ENCODE measurements around the gene ZNF655.
"Not testable (repeated sequence)": the region's sequence is repeated elsewhere in the genome, so short reads cannot be mapped to it uniquely, and the experiment has no call there.

The ZNF655 gene

GRCh38 chr7:99560834-99561736 lies 2.6 kb downstream of the ZNF655 start:
- no peak for DNase-seq (ENCODE audit: low read depth in 2 of 2)

GRCh38 chr7:99561737-99562051 lies 3.3 kb downstream of the ZNF655 start:
- DNase-seq (ENCODE audit: low read depth in 2 of 2), result no peak

GRCh38 chr7:99562114-99562784 lies 3.8 kb downstream of the ZNF655 start:
- DNase-seq (ENCODE audit: low read depth in 2 of 2), result no peak

- peak in 1 of 2 donors; percentile 20 for DNase-seq (ENCODE audit: low read depth in 2 of 2)
Measured at GRCh38 chr7:99562832-99563231, 4.4 kb downstream of the ZNF655 start.

- no peak for DNase-seq (ENCODE audit: low read depth in 2 of 2)
Measured at GRCh38 chr7:99563650-99564049, 5.2 kb downstream of the ZNF655 start.

- DNase-seq (ENCODE audit: low read depth in 2 of 2), result not testable (repeated sequence)
Measured at GRCh38 chr7:99568770-99569169, 10.3 kb downstream of the ZNF655 start.

GRCh38 chr7:99571768-99572167 lies 13.3 kb downstream of the ZNF655 start:
- no peak for DNase-seq (ENCODE audit: low read depth in 2 of 2)

GRCh38 chr7:99573257-99573656 lies 14.8 kb downstream of the ZNF655 start:
- DNase-seq (ENCODE audit: low read depth in 2 of 2), result no peak

- DNase-seq (ENCODE audit: low read depth in 2 of 2), result no peak
Measured at GRCh38 chr7:99576251-99576650, 17.8 kb downstream of the ZNF655 start.

GRCh38 chr7:99579281-99579955 lies 21.0 kb downstream of the ZNF655 start:
- no peak for DNase-seq (ENCODE audit: low read depth in 2 of 2)

GRCh38 chr7:99579956-99580777 lies 21.7 kb downstream of the ZNF655 start:
- DNase-seq (ENCODE audit: low read depth in 2 of 2), result peak; percentile 25 to 38

GRCh38 chr7:99580778-99581332 lies 22.4 kb downstream of the ZNF655 start:
- not testable (repeated sequence) for DNase-seq (ENCODE audit: low read depth in 2 of 2)

GRCh38 chr7:99588868-99589267 lies 30.4 kb downstream of the ZNF655 start:
- DNase-seq (ENCODE audit: low read depth in 2 of 2), result no peak

- no peak for DNase-seq (ENCODE audit: low read depth in 2 of 2)
Measured at GRCh38 chr7:99594948-99595745, 36.7 kb downstream of the ZNF655 start.

- no peak for DNase-seq (ENCODE audit: low read depth in 2 of 2)
Measured at GRCh38 chr7:99596408-99596955, 38.0 kb downstream of the ZNF655 start.

GRCh38 chr7:99597762-99598501 lies 39.5 kb downstream of the ZNF655 start, which contains the start of gene TMEM225B:
TSS of gene TMEM225B (plus strand) at chr7:99598267. CDS start at chr7:99604389, 6,122 bp downstream.
- DNase-seq (ENCODE audit: low read depth in 2 of 2), result no peak

- DNase-seq (ENCODE audit: low read depth in 2 of 2), result no peak
Measured at GRCh38 chr7:99599836-99600235, 41.4 kb downstream of the ZNF655 start.

GRCh38 chr7:99601656-99602310 lies 43.3 kb downstream of the ZNF655 start:
- DNase-seq (ENCODE audit: low read depth in 2 of 2), result no peak

GRCh38 chr7:99605527-99605926 lies 47.1 kb downstream of the ZNF655 start:
- no peak for DNase-seq (ENCODE audit: low read depth in 2 of 2)

All from activated CD4-positive, alpha-beta T cell treated with anti-CD3 and anti-CD28 coated beads for 24 hours (primary cell).